ENCODE data around the gene SPATS2L.

DNA sequence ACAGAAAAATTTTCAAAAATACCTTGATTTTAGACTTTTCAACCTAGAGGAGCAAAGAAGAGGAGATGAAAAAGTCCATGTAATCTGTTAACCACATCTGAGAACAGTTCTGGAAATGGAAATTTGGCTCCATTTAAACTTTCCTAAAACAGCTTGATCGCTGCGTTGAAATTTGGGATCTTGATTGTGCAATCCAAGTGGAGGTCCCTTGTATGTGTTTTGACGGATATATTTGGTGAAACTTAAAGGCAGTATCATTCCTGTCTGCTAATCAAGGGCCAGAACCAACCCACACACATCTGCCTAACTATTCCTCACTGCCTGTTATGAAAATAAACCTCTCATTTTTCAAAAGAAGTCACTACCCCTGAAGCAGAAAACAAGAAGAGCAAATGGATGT is 46.6 kb downstream of the SPATS2L start:
- TF ChIP-seq CTCF (IDR thresholded peaks at IDR 0.05) (no peak), POLR2A (IDR thresholded peaks at IDR 0.05) (no peak)
